GM11168 (cell line): ENCODE measurements around the gene SYNPO2.

ENCODE experiments used
- in situ Hi-C: fragments of 300-500 bp; cut with MboI; formaldehyde crosslinking; loops from one replicate; pipeline ENCODE4 v1.12.0; 2022; ENCODE audit warnings: low sequenced_read_pairs; ENCODE audit not compliant: unreplicated experiment

Gene SYNPO2, protein sequence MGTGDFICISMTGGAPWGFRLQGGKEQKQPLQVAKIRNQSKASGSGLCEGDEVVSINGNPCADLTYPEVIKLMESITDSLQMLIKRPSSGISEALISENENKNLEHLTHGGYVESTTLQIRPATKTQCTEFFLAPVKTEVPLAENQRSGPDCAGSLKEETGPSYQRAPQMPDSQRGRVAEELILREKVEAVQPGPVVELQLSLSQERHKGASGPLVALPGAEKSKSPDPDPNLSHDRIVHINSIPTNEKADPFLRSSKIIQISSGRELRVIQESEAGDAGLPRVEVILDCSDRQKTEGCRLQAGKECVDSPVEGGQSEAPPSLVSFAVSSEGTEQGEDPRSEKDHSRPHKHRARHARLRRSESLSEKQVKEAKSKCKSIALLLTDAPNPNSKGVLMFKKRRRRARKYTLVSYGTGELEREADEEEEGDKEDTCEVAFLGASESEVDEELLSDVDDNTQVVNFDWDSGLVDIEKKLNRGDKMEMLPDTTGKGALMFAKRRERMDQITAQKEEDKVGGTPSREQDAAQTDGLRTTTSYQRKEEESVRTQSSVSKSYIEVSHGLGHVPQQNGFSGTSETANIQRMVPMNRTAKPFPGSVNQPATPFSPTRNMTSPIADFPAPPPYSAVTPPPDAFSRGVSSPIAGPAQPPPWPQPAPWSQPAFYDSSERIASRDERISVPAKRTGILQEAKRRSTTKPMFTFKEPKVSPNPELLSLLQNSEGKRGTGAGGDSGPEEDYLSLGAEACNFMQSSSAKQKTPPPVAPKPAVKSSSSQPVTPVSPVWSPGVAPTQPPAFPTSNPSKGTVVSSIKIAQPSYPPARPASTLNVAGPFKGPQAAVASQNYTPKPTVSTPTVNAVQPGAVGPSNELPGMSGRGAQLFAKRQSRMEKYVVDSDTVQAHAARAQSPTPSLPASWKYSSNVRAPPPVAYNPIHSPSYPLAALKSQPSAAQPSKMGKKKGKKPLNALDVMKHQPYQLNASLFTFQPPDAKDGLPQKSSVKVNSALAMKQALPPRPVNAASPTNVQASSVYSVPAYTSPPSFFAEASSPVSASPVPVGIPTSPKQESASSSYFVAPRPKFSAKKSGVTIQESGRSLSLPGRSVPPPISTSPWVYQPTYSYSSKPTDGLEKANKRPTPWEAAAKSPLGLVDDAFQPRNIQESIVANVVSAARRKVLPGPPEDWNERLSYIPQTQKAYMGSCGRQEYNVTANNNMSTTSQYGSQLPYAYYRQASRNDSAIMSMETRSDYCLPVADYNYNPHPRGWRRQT

GRCh38 chr4:118888666-118889311, at the start of gene SYNPO2:
Gene SYNPO2, plus strand, starts transcription at chr4:118888854. Its CDS starts 183 bp downstream, at chr4:118889037.
- in situ Hi-C loops, result no loop called here

DNA sequence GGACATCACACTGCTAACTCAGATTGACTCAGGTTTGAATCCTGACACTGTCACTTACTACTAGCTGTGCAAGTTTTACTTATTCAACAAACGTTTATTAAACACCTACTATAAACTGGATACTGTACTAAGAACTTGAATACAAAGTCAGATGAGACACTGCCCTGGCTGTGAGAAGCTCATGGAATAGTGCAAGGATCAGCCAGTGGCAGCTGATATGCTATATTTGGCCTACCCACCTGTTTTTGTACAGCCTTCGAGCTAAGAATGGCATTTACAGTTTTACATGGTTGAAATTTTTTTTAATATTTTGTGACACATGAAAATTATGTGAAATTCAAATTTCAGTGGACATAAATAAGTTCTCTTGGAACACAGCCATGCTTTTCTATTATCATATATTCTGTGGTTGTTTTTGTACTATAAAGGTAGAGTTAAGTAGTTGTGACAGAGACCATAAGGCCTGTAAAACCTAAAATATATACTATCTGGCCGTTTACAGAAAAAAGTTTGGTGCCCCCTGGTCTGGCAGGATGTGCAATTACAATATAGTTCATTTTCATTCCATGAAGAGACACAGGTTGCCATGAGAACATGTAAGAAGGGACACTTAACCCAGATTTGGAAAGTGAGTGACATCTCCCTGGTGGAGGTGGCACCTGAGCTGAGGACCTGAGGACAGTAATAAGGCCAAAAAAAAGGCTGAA, 49.3 kb upstream of the SYNPO2 start:
- in situ Hi-C loops, result no loop called here

GRCh38 chr4:118842055-118842454, 46.6 kb upstream of the SYNPO2 start:
- in situ Hi-C loops, result no loop called here

GRCh38 chr4:118843237-118843636, 45.4 kb upstream of the SYNPO2 start:
- in situ Hi-C loops, result no loop called here

DNA sequence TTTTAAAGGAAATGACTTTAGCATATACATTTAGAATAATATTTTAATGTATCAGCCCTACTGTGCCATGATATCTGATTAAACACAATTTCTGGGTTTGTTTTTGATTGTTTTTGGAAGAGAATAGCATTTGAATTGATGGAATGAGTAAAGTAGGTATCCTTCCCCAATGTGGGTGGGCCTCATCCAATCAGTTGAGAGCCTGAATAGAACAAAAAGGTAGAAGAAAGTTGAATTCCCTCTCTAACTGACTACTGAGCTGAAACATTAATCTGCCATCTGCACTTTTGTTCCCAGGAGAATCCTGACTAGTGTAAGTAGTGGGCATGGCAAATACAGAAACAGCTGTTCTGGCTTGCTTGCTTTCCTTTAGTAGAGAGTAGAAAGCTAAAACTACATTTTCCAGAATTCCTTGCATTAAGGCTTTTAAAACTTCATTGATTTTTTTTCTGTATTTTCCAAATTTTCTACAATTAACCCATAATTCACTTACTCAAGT, 43.1 kb upstream of the SYNPO2 start:
- in situ Hi-C loops, result no loop called here

DNA sequence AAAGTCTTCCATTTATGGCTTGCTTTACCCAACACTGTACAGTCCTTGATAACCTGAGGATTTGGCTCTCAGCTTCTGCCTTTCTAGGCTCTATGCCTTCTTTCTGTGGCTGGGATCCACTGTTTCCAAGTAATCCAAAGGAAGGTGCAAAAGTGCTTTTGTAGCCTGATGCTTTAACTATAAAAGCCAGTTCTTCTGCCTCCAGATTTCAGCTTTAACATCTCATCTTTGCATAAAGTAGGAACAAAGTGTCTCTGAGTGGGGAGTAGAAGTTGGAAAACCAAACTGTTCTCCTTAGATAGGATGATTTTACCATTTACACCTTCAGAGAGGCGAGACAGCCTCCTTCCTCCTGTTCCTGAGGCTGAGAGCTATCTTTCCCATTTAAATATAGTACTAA, 41.7 kb upstream of the SYNPO2 start:
- in situ Hi-C loops, result no loop called here

- in situ Hi-C loops, result no loop called here
Measured at GRCh38 chr4:118848242-118848641, 40.4 kb upstream of the SYNPO2 start.

- in situ Hi-C loops, result no loop called here
Measured at GRCh38 chr4:118848901-118849300, 39.8 kb upstream of the SYNPO2 start.

DNA sequence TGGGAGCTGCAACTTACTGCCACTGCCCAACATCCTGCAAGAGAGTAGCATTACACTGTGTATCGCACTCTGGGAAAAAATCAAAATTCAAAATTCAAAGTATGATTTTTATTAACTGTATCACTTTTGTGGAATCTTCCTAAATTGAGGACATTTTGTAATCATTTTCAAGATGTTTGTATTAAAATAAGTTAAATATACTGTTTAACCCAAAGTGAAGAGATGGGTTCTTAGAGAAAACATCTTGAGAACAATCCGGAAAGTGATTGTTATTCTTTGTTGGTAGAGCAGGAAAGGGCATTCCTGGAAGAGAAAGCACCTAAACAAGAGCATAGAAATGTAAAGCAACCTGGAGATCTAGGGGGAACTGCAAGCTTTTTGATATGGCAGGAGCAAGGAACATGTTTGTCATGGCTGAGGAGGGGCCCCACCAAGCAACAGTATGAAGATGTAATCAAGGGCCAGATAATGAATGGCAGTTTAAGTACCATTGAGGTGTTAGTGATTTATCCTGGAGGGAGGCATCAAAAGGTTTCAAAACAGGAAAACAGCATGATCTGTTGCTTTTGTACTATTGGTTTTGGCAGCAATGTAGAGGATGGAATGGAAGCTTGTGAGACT, 38.7 kb upstream of the SYNPO2 start:
- in situ Hi-C loops, result no loop called here

- in situ Hi-C loops, result no loop called here
Measured at GRCh38 chr4:118850488-118851173, 38.0 kb upstream of the SYNPO2 start.

DNA sequence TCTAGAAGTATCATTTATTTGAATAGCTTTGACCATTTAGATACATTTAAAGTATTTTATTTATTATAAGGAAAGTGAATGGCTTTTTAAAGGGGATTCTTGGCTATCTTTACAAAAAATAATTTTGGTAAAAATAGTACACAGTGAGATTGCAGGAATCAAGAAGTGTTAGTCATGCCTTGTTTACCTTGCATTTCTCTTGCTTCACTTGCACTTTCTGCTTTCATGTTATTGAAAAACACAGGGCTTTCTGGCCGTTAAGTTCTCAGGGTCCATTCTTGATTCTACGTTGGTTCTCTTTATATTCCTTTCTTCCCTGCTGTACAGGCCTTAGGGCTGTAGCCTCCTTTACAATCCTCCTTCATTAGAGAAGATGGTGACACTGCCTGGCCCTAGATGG, 30.9 kb upstream of the SYNPO2 start:
- in situ Hi-C loops, result no loop called here

DNA sequence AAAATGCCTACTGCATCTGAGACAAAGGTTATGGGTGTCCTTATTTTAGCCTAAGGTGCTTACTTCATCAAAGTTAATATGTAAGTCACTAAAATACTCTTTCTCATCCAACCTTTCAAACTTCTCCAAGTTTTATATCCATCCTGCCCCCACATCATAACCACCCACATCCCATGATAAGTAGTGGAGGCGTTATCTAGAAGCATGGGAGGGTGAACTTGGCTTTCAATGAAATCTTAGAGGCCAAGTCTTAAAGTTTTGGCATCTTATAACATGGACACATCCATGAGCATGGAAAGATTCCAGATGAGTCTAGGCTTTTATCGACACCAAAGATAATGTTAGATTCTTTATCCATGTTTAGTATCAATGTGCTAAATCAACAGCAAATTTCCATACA, 29.9 kb upstream of the SYNPO2 start:
- in situ Hi-C loops, result no loop called here

GRCh38 chr4:118865091-118865708, 23.5 kb upstream of the SYNPO2 start:
- in situ Hi-C loops, result no loop called here

GRCh38 chr4:118866442-118866841, 22.2 kb upstream of the SYNPO2 start:
- in situ Hi-C loops, result no loop called here

DNA sequence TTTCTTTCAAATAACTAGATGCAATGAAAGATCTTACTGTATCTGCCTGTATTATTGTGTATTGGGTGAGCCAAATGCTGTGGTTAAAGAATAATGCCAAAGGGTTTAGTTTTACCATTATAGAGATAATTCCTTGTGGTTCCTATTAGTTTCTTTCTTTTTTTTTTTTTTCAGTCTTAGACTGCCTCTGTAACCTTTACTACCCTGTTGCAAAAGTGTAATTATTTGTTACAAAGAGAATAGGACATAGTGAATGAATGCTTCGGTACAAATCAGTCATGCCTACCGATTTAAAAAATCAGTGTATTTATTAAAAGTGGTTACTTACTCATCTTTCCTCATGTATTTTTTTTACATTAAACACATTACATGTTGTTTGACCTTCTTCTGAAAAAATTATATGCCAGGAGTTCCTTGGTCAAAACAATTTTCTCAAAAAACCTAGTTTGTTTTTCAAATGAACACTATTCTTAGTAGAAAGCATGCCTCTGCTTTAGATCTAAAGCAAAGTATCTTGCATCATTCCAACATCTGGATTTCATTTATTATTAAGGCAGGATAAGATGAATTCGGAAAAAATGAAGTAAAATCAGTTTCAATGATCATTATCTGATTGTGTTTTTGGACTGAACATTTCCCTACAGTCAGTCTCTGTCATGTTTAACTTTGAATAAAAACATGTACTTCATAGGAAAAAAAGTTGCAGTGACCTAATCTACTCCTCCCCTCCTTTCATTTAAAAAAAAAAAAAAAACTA, 21.2 kb upstream of the SYNPO2 start:
- in situ Hi-C loops, result no loop called here

GRCh38 chr4:118869808-118870342, 18.8 kb upstream of the SYNPO2 start:
- in situ Hi-C loops, result no loop called here

DNA sequence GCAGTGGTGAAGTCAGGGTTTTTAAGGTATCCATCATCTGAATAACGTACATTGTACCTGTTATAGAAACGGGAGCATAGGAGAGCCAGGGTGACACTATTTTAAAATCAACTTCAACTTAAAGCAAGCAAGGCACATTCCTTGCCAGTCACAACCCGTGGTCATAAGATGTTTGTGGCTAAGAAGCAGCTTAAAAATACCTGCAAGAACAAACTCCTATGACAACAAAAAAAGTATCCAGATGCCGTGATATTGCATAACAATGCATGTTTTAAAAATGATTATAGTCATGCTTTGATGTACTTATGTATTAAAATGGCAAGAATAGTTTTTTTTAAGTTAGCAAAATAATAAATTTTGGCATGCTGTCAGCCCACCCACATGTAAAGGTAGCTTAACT, 16.5 kb upstream of the SYNPO2 start:
- in situ Hi-C loops, result no loop called here
